ENCODE results near the gene SLC41A3.

DNA sequence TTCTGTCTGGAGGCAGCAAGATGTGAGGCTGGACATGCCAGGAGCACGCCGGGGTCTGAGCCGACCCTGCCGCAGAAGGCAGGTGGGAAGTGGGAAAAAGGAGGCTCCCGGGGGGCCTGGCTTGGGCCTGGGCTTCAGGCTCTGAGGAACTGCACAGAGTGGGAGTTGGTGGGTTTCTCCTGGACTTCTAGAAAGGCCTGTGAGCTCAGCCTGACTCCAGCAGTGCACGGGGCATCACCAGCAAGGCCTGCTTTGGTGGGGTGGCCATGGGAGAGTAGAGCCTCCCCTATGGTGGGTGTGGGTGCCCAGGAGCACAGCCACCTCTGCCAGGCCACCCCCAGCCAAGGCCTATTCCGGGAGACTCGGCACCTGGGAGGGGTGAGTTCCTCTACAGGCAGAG lies 18.1 kb upstream of the SLC41A3 start:
- no peak for TF ChIP-seq CTCF (conservative IDR thresholded peaks at IDR 0.05)
- TF ChIP-seq ZFX (IDR thresholded peaks at IDR 0.05), result no peak

Measured in C4-2B (cell line).